RPMI7951 (cell line): Measurements from ENCODE around the gene SFN. TPM values are rescaled to one million over a fixed set of nuclear protein-coding genes. Genes with fewer than 3 reads are reported as not detected.

Experiments
- DNase-seq: peaks from one replicate; pipeline ENCODE4 v3.0.0-alpha.2; 2012; ENCODE audit warnings: low read depth
- total RNA-seq: library from RNA; depleted of rRNA; stranded (reverse); fragments of >200 nt; shearing (Covaris generic); gene quantifications from 2 replicates; pipeline ENCODE4 v1.2.3, GENCODE V29; 2014; rRNA removed

Gene SFN
- total RNA-seq, 1 experiment from 2014 or later: not detected

DNA sequence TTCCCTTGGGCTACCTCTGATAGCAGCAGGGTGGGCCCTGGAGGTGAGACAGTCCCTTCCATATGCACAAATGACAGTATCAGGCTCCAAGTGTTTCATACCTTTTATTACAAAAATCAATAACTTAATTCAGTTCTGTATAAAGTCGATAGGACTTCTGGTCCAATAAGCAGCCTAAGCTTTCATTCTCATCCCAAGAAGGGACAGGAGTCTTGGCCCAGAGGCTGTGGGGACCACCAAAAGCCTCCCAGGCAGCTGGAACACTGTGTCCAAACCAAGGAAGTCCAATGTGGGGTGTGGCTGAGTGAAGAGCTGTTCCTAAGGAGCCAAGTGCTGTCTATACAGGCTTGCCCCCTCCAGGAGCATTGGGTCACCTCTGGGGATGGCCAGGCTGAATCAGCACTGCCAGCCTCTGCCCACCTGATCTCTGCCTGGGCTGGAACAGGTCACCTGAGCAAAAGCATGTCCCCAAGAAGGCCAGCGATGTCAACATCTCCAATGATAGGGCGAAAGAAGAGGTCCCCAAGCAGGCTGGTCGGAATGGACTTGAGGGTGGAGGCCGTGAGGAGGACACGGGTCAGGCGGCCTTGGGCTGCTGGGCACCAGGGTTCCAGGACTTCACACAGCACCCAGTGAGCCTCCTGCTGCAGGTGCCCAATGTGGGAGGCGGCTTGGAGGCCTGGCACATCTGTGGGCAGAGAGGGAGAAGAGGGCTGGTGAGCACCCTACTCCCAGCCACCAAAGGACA, 48.6 kb downstream of the SFN start:
- no peak for DNase-seq

DNA sequence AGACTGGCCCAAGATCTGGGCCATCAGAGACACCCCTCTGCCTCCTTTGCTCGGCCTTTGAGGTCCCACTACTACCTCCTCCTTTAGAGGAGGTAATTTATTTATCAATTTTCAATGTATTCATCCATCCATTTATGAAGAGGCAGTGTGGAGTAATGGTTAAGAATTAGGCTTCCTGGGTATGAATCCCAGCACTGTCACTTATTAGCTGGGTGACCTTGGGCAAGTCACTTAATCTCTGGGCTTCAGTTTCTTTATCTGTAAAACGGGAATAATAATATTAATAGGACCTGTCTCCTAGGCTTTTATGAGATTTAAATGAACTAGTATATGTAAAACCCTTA, 49.2 kb downstream of the SFN start:
- no peak for DNase-seq

DNA sequence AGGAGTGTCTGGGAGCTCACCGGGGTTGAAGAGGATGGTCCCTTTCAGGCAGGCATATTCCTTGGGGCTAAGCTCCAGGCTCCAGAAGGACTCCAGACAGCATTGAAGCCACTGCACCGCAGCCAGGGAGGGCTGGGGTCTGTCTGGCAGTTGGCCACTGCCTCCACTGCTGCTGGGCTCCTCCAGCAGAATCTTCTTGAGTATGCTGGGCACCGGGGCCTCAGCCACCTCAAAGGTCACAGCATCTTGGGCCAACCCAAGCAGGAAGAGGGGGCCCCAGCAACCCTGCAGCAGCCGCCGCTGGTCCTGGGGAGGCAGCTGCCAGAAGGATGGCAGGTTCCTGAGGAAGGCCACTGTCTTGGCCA, 50.4 kb downstream of the SFN start:
- DNase-seq: no peak

Other genes with a start within 250 kb of the SFN start
- 12.5 and 15.4 TPM in 2 replicates for gene ARID1A, start 167.1 kb upstream of the SFN start, total RNA-seq
- 18.5 and 24.4 TPM in 2 replicates for gene PIGV, start 75.2 kb upstream of the SFN start, total RNA-seq
- 11.1 and 20.8 TPM in 2 replicates for gene ZDHHC18, start 36.5 kb upstream of the SFN start, total RNA-seq
- 9.4 and 20.4 TPM in 2 replicates for gene GPN2, start 27.1 kb downstream of the SFN start, total RNA-seq
- gene GPATCH3, start 37.3 kb downstream of the SFN start, total RNA-seq: 4.7 and 5.7 TPM in 2 replicates
- gene NR0B2, start 50.8 kb downstream of the SFN start, total RNA-seq: not detected in 2 replicates
- 51.3 and 54.9 TPM in 2 replicates for gene NUDC, start 58.6 kb downstream of the SFN start, total RNA-seq
- not detected in 2 replicates for gene KDF1, start 97.3 kb downstream of the SFN start, total RNA-seq
- 4.2 and 4.6 TPM in 2 replicates for gene TRNP1, start 130.5 kb downstream of the SFN start, total RNA-seq
- gene TENT5B, start 149.7 kb downstream of the SFN start, total RNA-seq: 2.4 and 2.8 TPM in 2 replicates